ENCODE data around the gene GALM. TPM values are rescaled to one million over a fixed set of nuclear protein-coding genes. Genes with fewer than 3 reads are reported as not detected.

GALM gene
- total RNA-seq, 1 experiment from 2014 or later = 22.7 TPM

GRCh38 chr2:38697116-38697840 lies 31.4 kb downstream of the GALM start:
- Histone ChIP-seq H3K9me3 (ENCODE audit: low read length) (no peaks in the 10 kb centered on the region), H3K27me3 (ENCODE audit: low read length) (no peaks in the 10 kb centered on the region), H3K9me2 (replicated peaks; ENCODE audit: low read length) (no peaks in the 10 kb centered on the region), H3F3A (ENCODE audit: low read length, unreplicated experiment) (no peaks in the 10 kb centered on the region), H3K36me3 (ENCODE audit: low read depth, low read length) (no peaks in the 10 kb centered on the region), H3K4me1 (ENCODE audit: insufficient read depth, low read length) (peaks cover 27% of the 10 kb centered on the region), H3K27ac (ENCODE audit: low read length) (no peak overlapping the region), H3K4me2 (ENCODE audit: low read length) (no peak overlapping the region), H2AFZ (ENCODE audit: low read length) (no peak overlapping the region), H4K20me1 (ENCODE audit: low read length) (no peaks in the 10 kb centered on the region), H3K4me3 (ENCODE audit: low read length) (no peak overlapping the region), H3K79me2 (ENCODE audit: low read length) (no peaks in the 10 kb centered on the region), H3K9ac (ENCODE audit: low read length) (no peak overlapping the region)
- POLR2A ChIA-PET (ENCODE audit: unreplicated experiment) = no interaction called here
- BruUV-seq (replicated peaks) = no TSS peak
- CTCF ChIA-PET = no interaction called here
- TF ChIP-seq, protein P1, sequence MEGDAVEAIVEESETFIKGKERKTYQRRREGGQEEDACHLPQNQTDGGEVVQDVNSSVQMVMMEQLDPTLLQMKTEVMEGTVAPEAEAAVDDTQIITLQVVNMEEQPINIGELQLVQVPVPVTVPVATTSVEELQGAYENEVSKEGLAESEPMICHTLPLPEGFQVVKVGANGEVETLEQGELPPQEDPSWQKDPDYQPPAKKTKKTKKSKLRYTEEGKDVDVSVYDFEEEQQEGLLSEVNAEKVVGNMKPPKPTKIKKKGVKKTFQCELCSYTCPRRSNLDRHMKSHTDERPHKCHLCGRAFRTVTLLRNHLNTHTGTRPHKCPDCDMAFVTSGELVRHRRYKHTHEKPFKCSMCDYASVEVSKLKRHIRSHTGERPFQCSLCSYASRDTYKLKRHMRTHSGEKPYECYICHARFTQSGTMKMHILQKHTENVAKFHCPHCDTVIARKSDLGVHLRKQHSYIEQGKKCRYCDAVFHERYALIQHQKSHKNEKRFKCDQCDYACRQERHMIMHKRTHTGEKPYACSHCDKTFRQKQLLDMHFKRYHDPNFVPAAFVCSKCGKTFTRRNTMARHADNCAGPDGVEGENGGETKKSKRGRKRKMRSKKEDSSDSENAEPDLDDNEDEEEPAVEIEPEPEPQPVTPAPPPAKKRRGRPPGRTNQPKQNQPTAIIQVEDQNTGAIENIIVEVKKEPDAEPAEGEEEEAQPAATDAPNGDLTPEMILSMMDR (conservative IDR thresholded peaks at IDR 0.05; ENCODE audit: low read depth, low read length) = no peak
- TF ChIP-seq EZH2phosphoT487 (IDR thresholded peaks at IDR 0.05; ENCODE audit: borderline replicate concordance, low read length) (no peak), EZH2 (IDR thresholded peaks at IDR 0.05; ENCODE audit: low read length, unreplicated experiment) (no peak)
- ATAC-seq (no peak), DNase-seq (no peak)
- intact Hi-C loops (cut with micrococcal nuclease) = no loop called here

DNA sequence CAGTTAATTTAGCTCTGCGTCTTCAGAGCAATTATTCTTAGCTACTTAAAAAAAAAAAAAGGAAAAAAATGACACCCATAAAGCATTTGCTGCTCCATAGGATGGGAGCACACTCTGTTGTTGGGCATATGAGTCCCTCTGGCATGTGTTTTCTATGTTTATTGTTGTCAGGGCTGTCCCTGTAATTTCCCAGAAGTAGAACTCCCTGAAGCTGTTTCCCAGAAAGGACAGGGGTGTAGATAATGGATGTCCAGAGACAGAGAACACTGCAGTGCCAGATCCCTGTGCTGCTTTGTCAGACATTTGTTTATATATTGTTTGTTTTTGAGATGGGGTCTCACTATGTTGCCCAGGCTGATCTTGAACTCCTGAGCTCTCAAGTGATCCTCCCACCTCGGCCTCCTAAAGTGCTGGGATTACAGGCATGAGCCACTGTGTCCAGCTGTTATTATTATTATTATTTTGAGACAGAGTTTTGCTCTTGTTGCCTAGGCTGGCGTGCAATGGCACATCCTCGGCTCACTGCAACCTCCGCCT lies 32.6 kb downstream of the GALM start:
- Histone ChIP-seq H3K4me2 (ENCODE audit: low read length) (no peak overlapping the region), H3K9ac (ENCODE audit: low read length) (no peak overlapping the region), H3K4me1 (ENCODE audit: insufficient read depth, low read length) (peaks cover 18% of the 10 kb centered on the region), H3K79me2 (ENCODE audit: low read length) (no peaks in the 10 kb centered on the region), H3K36me3 (ENCODE audit: low read depth, low read length) (no peaks in the 10 kb centered on the region), H3F3A (ENCODE audit: low read length, unreplicated experiment) (no peaks in the 10 kb centered on the region), H4K20me1 (ENCODE audit: low read length) (no peaks in the 10 kb centered on the region), H3K9me3 (ENCODE audit: low read length) (no peaks in the 10 kb centered on the region), H3K27me3 (ENCODE audit: low read length) (no peaks in the 10 kb centered on the region), H3K9me2 (replicated peaks; ENCODE audit: low read length) (no peaks in the 10 kb centered on the region), H3K4me3 (ENCODE audit: low read length) (no peak overlapping the region), H2AFZ (ENCODE audit: low read length) (no peak overlapping the region), H3K27ac (ENCODE audit: low read length) (no peak overlapping the region)
- intact Hi-C loops (cut with micrococcal nuclease) = no loop called here
- BruUV-seq (replicated peaks) = no TSS peak
- no peak for DNase-seq
- POLR2A ChIA-PET (ENCODE audit: unreplicated experiment) = interaction anchor here (0.5 to 0.6 kb wide), 2 partner anchors 80 to 142 kb away, joined by 4 to 6 read pairs; no protein-coding TSS in a partner anchor
- CTCF ChIA-PET = interaction anchor here (0.6 kb wide), 1 partner anchor 12 kb away, joined by 8 read pairs; no protein-coding TSS in a partner anchor
- TF ChIP-seq, protein P1 (conservative IDR thresholded peaks at IDR 0.05; ENCODE audit: low read depth, low read length) = no peak
- TF ChIP-seq EZH2 (IDR thresholded peaks at IDR 0.05; ENCODE audit: low read length, unreplicated experiment) (no peak), EZH2phosphoT487 (IDR thresholded peaks at IDR 0.05; ENCODE audit: borderline replicate concordance, low read length) (no peak)
- no peak for ATAC-seq

All from PC-3 (cell line).